ENCODE data around the gene NELL2.

Gene NELL2

DNA sequence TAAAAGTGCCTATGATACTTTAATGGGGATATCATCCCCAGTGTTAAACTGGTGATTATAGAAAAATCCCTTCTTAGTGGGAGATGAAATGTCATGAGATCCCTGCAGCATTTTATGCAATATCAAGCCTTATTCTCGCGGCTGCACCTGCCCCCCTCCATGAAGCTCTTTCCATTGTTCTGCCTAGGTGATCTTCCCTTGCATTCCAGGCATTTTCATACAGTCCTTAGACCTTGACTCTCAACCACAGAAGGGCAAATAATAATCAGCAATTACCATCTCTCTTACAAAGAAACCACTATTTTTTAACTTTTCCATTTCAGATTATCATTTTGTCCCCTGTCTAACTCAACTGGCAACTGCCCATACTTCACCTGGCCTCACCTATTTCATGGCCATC is 352.3 kb downstream of the NELL2 start:
- DNase-seq, result no peak

GRCh38 chr12:44521702-44522101 is 354.4 kb downstream of the NELL2 start:
- DNase-seq, result no peak

GRCh38 chr12:44519931-44520330 is 356.2 kb downstream of the NELL2 start:
- no peak for DNase-seq

DNA sequence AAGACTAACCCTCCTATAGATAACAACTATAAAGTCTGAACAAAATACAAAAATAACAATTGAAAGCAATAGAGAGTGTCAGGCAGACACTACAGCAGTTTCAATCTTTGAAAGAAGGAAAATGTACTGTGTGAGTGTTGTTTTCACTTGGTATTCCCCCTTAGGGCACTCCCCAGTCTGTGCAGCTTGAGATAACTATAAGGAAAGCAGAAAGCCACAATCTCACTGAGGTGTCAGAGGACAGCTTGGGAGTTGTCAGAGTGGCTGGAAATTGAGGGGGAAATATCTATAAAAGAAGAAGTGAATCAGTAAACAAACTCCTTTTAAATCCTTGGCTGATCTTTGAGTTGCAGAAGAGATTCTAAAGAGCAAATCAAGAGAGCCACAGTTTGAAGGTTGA is 364.8 kb downstream of the NELL2 start:
- no peak for DNase-seq

GRCh38 chr12:44510510-44510909 is 365.6 kb downstream of the NELL2 start:
- no peak for DNase-seq

- DNase-seq, result no peak
Observed at GRCh38 chr12:44510076-44510475, 366.0 kb downstream of the NELL2 start.

GRCh38 chr12:44509471-44509870 is 366.6 kb downstream of the NELL2 start:
- DNase-seq, result no peak

DNA sequence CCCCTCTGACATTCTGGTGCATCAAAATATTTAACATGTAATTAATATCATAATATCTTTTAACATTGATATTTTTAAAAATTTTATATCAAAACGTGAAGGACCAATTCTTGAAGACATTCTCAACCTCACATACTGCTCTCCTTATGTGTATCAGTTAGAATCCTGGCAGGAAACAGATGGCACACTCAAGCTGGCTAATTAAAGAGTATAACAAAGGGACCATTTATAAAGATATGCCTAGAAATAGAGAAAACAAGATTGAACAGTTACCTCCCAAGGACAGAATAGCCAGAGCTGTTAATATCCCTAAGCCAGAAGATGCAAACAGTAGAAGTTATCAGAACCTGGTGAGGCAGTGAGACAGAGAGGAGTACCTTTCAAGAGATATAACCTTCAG is 368.7 kb downstream of the NELL2 start:
- no peak for DNase-seq

- DNase-seq, result no peak
Observed at GRCh38 chr12:44504799-44505198, 371.3 kb downstream of the NELL2 start.

DNA sequence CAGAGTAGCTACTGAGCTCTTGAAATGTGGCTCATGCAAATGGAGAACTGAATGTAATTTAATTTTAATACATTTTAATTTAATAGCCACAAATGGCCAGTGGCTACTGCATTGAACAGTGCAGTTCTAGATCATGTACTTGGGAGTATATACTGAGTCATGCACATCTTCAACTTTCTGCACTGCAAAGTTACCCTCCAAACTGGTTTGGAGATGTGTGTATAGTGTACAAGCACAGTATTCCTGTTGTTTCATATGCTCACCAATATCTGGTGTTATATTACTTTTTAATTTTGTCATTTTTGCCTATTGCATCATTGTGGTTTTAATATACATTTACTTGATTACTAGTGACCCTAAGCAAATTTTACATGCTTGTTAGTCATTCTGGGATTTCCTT is 372.8 kb downstream of the NELL2 start:
- no peak for DNase-seq

GRCh38 chr12:44502681-44503080 is 373.4 kb downstream of the NELL2 start:
- no peak for DNase-seq

- no peak for DNase-seq
Observed at GRCh38 chr12:44500423-44500822, 375.7 kb downstream of the NELL2 start.

- no peak for DNase-seq
Observed at GRCh38 chr12:44497044-44497443, 379.1 kb downstream of the NELL2 start.

GRCh38 chr12:44490181-44490580 is 385.9 kb downstream of the NELL2 start:
- no peak for DNase-seq

- DNase-seq, result no peak
Observed at GRCh38 chr12:44488180-44488579, 387.9 kb downstream of the NELL2 start.

DNA sequence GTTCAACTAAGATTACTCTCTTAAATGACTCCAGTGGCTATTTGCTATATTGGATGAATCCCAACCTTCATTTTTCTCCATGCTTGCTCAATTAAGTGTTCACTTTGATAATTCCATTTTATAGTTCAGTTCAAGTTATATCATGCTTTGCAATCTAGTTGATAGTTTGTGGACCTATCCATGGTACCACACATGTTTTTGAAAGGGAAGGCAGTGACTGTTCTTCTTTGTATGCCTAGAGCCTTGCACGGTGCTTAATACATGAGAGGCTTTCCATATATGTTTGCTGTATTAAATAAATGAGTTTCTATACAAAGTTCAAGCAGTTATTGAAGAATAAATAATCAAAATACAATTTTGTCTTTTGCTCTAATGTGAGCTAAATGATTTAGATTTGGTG is 391.3 kb downstream of the NELL2 start:
- no peak for DNase-seq

- DNase-seq, result no peak
Observed at GRCh38 chr12:44477331-44477980, 398.7 kb downstream of the NELL2 start.

DNA sequence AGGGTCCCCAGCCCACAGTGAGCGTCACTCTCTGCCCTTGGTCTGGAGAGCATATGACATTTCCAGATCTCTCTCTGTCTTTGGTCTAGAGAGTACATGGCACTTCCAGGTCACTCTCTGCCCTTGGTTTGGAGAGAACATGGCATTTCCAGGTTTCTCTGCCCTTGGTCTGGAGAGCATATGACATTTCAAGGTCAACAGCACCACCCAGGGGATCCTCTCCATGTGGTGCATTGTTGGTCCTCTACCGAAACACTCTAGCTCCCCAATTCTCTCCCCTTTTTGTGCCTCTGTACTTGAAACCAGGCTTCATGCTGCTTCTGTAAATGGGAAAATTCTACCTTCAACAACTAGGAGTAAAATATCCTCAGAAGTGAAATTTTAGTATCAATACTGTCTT is 399.4 kb downstream of the NELL2 start:
- DNase-seq, result no peak

DNA sequence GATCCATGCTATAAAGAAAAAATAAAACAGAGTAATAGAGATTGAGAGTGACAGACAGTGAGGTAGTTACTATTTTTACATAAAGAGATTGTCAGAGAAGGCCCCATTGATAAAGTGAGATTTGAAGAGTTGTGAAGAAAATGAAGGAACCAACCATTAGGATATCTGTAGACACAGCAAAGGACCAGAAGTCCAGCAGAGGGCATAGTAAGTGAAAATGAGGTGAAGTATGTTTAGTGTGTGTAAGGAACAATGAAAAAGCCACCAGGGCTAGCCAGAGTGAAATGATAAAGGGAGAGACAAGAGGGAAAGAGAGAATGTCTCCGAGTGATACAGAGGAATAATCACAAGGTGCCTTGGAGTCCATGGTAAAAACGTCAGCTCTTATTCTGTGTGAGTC is 411.0 kb downstream of the NELL2 start:
- DNase-seq, result no peak

DNA sequence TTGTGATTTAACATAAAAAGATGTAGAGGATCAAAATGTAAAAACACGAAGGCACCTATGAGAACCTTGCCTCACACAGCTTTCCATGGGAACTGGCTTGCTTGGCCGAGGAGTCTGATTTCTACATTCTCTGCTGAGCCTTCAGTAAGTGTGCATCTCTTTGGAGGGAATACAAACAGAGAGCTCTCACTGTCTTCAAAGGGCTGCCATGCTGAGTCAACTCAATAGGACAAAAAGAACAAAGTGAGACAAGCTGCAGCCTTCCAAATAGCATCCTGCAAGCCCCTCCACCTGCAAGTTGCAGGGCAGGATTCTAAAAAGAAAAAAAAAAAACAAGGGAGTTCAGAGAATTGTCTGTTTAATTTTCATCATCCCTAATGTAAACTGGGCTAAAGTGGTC is 411.9 kb downstream of the NELL2 start:
- no peak for DNase-seq

GRCh38 chr12:44462729-44463128 is 413.4 kb downstream of the NELL2 start:
- DNase-seq, result no peak

DNA sequence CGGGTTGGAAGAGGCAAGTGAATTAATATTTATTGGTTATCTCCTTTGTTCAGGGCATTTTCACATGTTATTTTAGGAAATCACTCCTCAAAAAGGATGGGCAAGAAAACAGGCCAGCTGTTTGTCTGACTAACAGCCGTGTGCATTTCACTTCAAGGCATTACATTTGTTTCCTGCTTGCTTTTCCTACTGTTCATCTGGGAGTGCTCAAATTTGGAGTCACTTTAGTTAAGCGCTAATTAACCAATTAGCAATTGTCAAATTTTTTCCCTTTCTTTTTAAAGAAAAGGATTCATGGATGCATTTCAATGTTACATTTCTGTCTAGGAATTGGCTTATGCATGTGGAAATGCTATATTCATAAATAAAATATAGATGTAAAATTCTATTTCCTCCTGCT is 415.9 kb downstream of the NELL2 start:
- DNase-seq, result no peak

- no peak for DNase-seq
Observed at GRCh38 chr12:44459569-44459968, 416.5 kb downstream of the NELL2 start.
